GM21737 (cell line): ENCODE data around the gene IRF4.

Source experiments
- ATAC-seq: cut with Tn5 transposase; IDR thresholded peaks from one replicate; pipeline ENCODE4 v1.9.1; 2021; ENCODE audit warnings: mild to moderate bottlenecking, moderate library complexity; ENCODE audit not compliant: unreplicated experiment

The IRF4 gene

GRCh38 chr6:352896-353470 is 38.6 kb upstream of the IRF4 start:
- no peak for ATAC-seq

GRCh38 chr6:353642-354614 is 37.6 kb upstream of the IRF4 start:
- ATAC-seq = no peak

GRCh38 chr6:354631-355280 is 36.8 kb upstream of the IRF4 start:
- no peak for ATAC-seq

- no peak for ATAC-seq
Observed at GRCh38 chr6:355373-356208, 36.0 kb upstream of the IRF4 start.

GRCh38 chr6:356828-357251 is 34.7 kb upstream of the IRF4 start:
- ATAC-seq = peak; percentile 40

- no peak for ATAC-seq
Observed at GRCh38 chr6:357261-357790, 34.2 kb upstream of the IRF4 start.

- no peak for ATAC-seq
Observed at GRCh38 chr6:357791-358341, 33.7 kb upstream of the IRF4 start.

- ATAC-seq = no peak
Observed at GRCh38 chr6:358432-358831, 33.1 kb upstream of the IRF4 start.

- no peak for ATAC-seq
Observed at GRCh38 chr6:358847-359246, 32.7 kb upstream of the IRF4 start.

GRCh38 chr6:359261-360035 is 32.1 kb upstream of the IRF4 start:
- ATAC-seq = no peak

GRCh38 chr6:360349-360748 is 31.2 kb upstream of the IRF4 start:
- no peak for ATAC-seq

GRCh38 chr6:360764-361373 is 30.7 kb upstream of the IRF4 start:
- ATAC-seq = no peak

- ATAC-seq = no peak
Observed at GRCh38 chr6:361411-362132, 30.0 kb upstream of the IRF4 start.

GRCh38 chr6:362231-362923 is 29.2 kb upstream of the IRF4 start:
- ATAC-seq = no peak

- no peak for ATAC-seq
Observed at GRCh38 chr6:362924-363249, 28.7 kb upstream of the IRF4 start.

- no peak for ATAC-seq
Observed at GRCh38 chr6:363291-363690, 28.3 kb upstream of the IRF4 start.

- no peak for ATAC-seq
Observed at GRCh38 chr6:363909-364308, 27.6 kb upstream of the IRF4 start.
